HL-60 (cell line): Measurements from ENCODE around the gene ATP2B2.

Experiments used
- POLR2AphosphoS5 ChIP-seq: IDR thresholded peaks from 2 replicates; pipeline ENCODE4 v1.6.1; 2012; ENCODE audit warnings: low read depth
- TF ChIP-seq, protein P1 (sequence below): IDR thresholded peaks from one replicate; pipeline ENCODE4 v1.5.1; 2011; ENCODE audit warnings: low read length, control low read depth, inconsistent platforms; ENCODE audit not compliant: insufficient read depth
- TF ChIP-seq, protein P2 (sequence below): IDR thresholded peaks from 2 replicates; pipeline ENCODE4 v1.6.1; 2012; ENCODE audit warnings: low read depth; ENCODE audit not compliant: insufficient replicate concordance

DNA sequence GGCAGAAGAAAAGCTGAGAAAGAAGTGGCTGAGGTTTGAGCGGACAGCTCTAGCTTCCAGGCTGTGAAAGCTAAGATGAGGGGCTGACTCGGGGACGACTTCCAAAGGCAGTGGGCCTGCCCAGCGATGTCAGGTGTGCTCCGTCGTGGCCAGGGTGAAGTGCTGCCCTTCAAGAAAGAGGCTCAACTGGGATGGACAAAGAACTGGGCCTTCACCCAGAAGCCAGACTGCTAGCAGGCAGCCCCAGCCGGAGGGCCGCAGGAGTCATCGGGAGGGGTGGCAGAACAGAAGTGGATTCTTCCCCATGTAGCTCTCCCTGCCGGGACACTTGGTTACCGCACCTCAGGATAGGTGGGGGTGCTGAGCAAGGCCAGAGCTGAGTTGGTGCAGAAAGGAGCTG is 171.3 kb downstream of the ATP2B2 start:
- TF ChIP-seq, protein P1, sequence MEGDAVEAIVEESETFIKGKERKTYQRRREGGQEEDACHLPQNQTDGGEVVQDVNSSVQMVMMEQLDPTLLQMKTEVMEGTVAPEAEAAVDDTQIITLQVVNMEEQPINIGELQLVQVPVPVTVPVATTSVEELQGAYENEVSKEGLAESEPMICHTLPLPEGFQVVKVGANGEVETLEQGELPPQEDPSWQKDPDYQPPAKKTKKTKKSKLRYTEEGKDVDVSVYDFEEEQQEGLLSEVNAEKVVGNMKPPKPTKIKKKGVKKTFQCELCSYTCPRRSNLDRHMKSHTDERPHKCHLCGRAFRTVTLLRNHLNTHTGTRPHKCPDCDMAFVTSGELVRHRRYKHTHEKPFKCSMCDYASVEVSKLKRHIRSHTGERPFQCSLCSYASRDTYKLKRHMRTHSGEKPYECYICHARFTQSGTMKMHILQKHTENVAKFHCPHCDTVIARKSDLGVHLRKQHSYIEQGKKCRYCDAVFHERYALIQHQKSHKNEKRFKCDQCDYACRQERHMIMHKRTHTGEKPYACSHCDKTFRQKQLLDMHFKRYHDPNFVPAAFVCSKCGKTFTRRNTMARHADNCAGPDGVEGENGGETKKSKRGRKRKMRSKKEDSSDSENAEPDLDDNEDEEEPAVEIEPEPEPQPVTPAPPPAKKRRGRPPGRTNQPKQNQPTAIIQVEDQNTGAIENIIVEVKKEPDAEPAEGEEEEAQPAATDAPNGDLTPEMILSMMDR, result no peak
- TF ChIP-seq, protein P2, sequence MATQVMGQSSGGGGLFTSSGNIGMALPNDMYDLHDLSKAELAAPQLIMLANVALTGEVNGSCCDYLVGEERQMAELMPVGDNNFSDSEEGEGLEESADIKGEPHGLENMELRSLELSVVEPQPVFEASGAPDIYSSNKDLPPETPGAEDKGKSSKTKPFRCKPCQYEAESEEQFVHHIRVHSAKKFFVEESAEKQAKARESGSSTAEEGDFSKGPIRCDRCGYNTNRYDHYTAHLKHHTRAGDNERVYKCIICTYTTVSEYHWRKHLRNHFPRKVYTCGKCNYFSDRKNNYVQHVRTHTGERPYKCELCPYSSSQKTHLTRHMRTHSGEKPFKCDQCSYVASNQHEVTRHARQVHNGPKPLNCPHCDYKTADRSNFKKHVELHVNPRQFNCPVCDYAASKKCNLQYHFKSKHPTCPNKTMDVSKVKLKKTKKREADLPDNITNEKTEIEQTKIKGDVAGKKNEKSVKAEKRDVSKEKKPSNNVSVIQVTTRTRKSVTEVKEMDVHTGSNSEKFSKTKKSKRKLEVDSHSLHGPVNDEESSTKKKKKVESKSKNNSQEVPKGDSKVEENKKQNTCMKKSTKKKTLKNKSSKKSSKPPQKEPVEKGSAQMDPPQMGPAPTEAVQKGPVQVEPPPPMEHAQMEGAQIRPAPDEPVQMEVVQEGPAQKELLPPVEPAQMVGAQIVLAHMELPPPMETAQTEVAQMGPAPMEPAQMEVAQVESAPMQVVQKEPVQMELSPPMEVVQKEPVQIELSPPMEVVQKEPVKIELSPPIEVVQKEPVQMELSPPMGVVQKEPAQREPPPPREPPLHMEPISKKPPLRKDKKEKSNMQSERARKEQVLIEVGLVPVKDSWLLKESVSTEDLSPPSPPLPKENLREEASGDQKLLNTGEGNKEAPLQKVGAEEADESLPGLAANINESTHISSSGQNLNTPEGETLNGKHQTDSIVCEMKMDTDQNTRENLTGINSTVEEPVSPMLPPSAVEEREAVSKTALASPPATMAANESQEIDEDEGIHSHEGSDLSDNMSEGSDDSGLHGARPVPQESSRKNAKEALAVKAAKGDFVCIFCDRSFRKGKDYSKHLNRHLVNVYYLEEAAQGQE, result no peak
- no peak for TF ChIP-seq POLR2AphosphoS5
